Measurements from ENCODE around the gene UBQLN3.

Gene UBQLN3

DNA sequence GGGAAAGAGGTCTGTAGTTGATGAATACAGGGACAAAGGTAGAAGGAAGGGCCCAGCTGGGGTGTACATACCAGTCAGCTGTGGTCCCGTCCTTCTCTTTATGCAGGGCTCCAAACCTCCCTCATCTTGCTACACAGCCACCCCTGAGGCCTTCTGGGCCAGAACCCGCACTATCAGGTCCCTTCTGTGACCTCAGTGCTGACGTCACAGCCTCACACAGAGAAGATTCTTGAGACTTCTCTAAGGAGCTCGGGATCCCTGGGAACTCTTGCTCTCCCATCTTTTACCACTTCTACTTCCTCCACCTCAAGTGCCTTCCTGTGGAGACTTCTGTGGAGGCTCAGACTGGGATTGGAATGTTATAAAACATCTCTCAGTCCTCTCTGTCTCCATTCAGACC is at the start of gene UBQLN3:
Gene UBQLN3 (minus strand): TSS at position 155 of the 400 bp plus-strand sequence. CDS start 399 bp downstream, outside the sequence.
- DNase-seq = no peak

DNA sequence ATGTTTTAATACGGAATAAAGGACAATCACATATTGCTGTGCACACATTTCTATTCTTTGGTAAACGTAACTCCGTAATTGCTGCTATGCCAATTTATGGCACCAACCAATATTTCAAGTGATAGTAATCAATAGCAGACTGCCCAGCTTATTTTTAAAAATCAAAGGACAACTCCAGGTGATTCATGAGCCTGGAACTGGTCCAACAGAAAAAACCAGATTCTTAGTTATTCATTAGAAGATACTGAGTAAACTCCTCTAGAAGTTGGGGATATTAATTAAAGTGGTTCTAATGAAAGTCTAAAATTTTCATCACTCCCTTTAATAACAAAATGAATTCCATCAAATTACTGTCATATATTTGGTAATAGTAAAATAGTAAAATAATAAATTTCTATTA is 48.0 kb upstream of the UBQLN3 start:
- DNase-seq = no peak

DNA sequence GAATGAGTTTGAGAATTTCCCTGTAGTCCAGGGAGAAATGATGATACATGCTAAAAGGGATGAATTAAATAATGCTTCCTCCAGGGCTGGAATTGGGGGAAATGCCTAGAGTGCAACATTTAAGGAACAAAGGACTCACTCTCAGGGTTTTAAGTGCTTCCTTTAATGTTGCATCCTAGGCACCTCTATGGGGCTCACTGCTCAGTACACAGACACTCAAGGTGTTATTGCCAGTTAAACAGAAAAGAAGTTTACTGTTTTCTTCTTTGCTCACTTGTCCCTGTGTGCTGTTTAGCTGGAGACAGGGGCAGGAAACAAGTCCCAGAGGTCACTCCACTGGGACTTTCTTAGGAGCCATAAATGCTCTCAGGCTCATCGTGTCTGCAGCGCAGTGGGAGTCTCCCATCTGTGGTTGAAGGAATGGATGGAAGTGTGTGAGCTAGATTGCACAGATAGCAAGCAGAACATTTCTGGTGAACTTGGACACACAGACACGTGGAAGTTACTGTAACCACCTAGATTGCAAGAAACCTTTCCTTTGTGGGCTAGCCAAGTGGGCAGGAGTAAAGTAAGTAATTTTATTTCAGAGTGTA is 46.9 kb upstream of the UBQLN3 start:
- DNase-seq = no peak

DNA sequence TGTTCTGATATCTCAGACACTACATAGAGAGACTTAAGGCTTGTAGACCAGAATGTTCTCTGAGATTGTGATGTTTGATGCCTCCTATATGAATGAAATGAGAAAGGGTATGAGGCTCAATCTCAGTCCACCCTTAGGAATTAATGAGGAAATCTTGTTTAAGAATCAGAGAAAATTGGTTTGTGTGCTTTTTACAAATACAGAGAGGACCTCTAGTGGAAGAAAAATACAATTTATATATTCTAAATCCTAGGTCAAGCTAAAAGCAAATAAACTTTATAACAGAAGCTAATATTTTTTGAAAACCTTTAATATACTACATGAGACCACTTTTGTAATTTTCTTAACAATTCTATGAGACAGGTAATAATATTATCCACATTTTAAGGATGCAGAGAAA is 43.6 kb upstream of the UBQLN3 start:
- DNase-seq = no peak

DNA sequence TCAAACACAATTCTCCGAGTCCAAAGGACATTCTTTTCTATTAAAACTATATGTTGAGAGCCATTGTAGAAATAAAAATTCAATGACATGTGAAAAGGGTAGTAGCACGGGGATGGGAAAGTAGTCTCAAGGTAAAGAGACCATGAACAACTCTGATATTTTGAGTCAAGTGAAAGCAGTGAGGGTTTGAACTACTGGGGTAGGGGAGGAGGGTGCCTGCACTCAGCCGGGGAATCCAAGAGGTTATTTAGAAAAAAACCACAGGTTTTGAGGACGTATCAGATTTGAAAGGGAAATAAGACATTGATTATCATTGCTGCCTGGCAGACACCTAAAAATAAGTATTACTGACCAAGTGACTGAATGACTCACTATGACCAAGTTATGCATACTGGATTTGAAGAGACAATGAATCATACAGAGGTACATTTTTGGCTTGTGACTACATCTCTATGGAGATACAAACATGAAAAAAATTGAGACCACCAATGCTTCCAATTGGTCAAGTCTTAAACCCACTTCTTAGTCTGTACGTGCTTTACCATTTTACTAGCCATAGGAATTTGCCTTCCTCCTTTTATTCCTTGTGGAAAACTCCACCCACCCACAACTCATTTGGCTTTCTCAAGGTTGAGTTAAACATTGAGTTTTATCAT is 40.8 kb upstream of the UBQLN3 start:
- DNase-seq = no peak

DNA sequence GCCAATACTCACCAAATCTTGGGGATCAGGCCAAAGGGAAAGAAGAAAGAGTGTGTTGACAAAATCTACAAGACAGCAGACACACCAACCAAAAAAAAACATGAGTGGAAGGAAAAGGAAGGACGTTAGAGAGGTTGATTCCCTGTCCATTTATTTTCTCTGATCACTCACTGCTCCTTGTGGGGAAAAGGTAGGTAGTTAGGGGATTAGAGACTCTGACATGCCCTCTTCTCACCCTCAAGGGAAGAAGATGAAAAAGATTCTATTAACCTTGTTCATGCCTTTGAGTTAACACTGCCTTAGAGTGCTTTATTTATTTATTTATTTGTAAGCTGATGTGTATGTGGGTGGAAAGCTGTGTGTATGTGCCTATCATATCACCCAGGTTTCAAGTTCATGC is 38.7 kb upstream of the UBQLN3 start, which contains the start of gene OR52H1:
Gene OR52H1 (minus strand): TSS at position 101 of the 400 bp plus-strand sequence. CDS start 3,035 bp downstream, outside the sequence.
- no peak for DNase-seq

DNA sequence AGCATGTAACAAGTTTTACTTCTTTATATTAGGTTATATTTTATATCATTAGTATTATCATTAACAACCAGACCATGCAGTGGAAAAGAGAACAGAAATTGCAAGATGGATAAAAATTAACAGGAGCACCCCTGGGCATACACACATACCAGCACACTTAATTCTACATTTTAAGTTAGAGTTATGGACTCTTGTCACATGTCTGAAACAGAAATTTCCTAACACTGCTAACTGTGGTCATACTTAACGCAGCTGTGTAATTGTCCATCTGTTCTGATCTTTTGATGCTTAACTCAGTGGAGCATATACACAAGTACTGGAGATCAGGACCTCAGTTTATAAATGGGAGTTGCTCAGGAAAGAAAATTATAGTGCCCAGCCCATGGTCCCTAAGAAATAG is 38.2 kb upstream of the UBQLN3 start:
- no peak for DNase-seq

DNA sequence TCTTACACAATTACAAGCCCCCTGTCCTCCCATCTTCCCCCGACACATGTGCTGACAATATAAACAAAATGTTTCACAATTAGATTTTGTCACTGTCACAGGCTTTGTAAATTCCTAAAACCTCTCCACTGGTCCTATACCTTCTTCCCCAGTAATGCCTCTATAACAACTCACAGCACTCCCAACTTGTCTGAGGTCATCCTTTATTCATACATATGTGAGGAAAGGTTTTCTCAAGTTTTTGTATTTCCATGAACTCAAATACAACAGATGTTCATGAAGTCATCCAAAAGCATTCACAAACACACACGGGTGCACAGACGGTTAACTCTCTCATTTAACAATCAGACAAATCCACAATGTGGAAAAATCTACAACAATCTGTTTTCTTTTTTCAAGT is 36.7 kb upstream of the UBQLN3 start:
- DNase-seq = no peak

DNA sequence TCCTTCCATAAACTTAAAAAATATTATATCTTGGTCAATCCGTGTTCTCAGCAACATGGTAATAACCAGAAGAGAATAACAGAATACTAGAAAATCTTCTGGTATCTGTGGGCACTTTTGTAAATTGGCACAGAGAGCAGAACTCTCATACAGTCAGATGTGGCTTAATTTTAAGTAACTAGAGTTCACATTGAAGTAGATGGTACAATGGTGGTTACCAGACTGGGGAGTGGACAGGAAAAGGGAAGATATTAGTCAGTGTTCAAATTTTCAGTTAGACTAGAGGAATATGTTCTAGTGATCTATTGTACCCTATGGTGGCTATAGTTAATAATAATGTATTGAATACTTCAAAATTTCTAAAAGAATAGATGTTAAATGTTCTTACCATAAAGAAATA is 31.7 kb upstream of the UBQLN3 start:
- no peak for DNase-seq

DNA sequence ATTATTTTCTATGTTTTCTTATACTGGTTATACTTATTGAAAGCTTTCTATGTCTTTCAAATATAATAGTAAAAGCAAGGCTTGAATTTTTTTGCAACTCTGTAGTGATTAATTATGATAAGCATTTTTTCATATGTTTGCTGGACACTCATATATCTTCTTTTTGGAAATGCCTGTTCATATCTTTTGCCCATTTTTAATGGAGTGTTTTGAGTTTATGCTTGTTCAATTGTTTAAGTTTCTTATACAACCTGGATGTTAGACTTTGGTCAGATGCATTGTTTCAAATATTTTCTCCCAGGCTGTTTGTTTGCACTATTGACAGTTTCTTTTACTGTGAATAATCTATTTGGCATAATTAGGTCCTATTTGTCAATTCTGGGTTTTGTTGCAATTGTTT is 26.7 kb upstream of the UBQLN3 start:
- no peak for DNase-seq

DNA sequence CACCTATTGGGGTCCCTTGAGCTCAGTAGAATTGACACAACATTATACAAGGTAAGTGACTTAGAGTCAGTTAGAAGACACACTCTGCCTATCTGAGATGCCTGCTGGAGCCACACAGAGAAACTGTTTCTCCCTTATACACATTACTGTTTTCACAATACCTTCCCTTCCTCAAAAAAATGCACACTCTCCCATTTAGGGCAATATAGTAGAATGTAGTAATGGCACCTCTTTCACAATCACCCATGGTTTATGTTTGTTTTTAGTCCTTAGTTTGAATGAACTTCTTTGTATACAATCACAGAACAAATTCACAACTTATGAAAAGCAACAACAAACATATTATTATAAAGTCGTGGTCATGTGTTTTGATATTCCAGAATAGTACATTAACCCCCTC is 24.3 kb upstream of the UBQLN3 start:
- DNase-seq = no peak

DNA sequence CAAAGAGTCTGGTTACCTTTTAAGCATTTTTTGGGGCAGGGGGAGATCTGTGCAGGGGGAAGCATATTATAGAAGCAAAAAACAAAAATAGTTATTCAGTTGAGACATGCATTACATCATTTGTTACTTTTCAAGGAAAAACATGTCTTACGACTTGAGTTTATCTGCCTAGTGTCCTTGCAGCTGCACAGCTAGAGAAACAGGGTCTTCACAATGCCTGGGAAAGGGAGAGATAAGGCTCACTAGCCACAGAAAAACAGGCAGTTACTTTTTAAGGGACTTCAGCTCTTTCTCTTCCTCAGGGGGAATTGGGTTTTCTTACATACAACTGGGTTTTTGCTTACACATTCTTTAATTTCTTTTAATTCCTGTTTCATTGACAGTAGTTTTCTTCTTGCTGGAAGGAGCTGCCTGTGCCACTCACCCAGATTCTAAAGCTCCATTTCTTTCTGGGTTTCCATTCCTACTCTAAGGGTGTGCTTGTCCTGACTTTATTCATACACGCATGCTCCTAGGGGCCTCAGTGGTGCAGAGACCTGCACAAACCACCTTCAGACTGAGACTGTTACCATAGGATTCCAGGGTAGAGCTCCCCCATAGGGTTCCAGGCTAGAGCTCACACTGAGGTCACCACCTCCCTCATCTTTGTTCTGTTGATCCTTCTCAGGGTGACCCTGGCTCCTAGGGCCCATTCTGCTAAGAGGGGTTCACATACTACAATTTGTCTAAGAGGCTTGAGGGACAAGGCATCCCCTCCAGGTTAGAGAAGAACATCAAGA is 21.5 kb upstream of the UBQLN3 start:
- DNase-seq = no peak

DNA sequence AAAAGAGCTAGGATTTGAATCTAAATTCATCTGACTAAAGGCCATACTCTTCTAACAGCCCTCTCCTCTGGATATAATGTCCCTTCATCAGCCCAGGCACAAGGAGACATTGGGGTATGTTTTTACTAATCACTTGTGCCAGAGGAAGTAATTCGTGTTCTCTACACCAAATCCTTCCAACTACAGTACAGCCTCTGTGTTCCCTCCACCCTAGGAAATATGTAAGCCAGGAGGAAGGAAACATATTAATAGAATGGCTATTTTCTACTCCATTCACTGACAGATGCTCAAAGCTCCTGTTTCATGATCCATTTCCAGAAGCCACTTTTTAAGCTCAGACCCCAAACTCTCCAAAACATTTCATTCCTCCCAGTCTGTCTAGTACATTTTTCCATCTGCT is 18.7 kb upstream of the UBQLN3 start:
- no peak for DNase-seq

DNA sequence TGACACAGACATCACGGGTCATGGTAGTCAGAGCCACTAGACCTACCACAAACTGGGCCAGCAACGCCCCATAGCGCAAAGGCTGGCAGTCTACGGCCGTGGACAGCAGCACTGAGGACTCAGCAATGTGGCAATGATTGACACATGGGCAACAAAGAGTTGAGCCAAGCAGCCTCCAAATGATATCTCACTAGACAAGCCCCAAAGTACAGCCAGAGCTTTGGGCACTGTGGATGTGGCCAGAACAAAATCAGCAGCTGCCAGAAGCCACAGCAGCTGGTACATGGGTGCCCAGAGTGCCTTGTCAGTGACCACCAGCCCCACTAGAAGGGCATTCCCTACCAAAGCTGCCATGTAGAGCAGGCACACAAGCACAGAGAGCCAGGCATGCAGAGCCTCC is 18.0 kb upstream of the UBQLN3 start:
- DNase-seq = no peak

DNA sequence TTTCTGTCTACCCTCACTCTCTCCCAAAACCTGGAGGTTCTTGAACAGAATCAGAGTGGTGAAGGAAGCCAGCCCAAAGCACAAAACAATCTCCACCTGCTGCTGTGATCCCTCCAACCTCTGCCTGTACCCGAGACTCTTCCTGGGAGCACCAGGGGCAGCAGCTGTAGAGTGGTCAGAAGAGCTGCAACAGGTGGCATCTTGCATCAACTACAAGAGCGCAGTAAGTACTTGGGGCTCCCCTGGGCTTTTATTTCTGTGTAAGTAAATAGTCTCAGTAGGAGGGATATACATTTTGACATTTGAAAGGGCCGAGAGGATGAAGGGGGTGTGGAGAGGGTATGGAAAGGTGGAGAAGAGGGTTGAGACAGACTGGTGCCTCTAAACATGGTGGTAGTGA is 15.0 kb upstream of the UBQLN3 start:
- no peak for DNase-seq

DNA sequence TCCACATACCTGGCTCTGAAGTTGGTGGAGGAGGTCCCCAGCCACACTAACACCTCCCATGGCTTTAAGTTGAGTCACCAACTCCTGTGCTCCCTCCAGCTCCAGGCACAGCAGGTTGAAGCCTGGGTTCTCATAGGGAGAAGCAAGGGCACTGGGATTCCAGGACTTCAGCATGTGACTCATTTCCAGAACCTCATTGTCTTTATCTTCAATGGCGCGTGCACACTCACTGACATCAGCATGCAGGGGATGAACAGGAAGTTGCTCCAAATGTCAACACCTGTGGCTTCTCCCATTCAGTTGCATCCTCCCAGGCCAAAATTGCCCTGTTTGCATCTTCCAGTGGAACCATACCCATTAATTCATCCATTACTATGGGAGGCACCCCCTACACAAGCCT is 12.6 kb upstream of the UBQLN3 start:
- no peak for DNase-seq

DNA sequence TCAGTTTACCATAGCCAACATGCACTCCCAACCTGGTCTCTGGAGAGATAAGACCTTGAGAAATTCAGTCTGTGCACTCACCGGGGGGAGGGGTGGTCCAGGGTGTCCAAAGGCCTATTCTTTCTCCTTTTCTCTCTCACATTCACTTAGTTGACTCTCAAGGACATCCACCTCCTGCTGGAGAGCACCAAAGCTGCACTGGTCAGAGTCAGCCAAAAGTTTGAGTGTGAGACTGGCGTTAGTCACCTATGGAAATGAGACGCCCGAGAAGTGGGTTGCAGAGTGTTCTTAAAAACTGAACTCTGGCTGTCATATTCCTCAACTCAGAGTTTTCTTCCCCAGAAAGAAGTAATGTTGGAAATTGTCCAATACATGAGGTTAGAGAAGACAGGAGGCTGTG is 11.8 kb upstream of the UBQLN3 start:
- DNase-seq = no peak

DNA sequence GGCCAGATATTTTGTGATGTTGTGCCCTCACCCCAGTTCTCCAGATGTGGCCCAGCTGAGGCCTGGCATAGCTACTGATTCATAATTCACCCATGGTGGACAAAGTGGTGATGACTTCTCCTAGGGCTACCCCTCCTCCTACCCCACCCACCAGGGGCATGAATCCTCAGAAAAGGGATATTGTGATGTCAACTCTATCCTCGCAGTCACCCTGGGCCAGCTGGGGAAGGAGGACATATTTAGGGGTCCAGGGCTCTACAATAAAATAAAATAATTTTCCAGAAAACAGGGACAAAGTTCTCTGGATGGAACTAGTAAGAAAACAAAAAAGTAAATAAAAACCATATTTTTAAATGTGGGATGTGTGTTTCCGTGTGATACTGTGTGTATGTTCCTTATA is 6.8 kb upstream of the UBQLN3 start, which contains the start of gene UBQLNL:
Gene UBQLNL (minus strand): TSS at position 101 of the 400 bp plus-strand sequence. CDS start 258 bp downstream, outside the sequence.
- DNase-seq = no peak

DNA sequence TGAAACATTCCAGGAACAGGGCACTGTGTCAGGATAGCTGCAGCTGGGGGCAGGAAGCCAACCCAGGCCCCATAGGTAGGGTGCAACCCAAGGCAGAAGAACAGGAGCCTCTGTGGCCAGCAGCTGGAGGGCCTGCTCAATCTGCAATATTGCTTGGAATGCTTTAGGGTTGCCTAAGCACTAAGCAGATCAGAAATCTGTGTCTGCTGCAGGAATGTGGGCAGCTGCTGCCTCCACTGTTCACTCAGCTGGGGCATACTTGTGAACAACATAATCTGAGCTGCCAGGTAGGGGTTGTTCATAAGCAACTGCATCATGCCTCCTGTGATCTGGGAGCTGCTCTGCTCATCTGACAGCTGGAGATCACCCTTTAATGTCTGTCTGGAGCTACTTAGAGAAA is 5.1 kb upstream of the UBQLN3 start:
- DNase-seq = no peak

DNA sequence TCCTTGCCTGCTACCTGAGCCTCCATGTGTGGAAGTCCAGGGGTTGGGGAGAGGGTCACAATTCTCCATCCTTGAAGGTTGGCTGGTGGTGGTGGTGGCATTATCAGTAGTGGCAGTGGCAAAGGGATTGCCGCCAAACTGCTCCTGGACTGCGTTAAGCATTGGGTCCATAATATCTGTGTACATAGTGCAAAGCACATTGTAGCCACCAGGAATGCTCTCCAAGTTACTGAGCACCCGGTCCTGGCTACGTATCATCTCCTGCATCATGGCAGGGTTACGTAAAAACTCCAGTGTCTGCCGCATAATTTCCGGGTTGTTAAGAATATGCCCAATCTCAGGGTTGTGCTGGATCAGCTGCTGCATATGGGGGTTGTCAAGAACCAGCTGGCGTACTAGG is 1.2 kb downstream of the UBQLN3 start:
- DNase-seq = no peak

DNA sequence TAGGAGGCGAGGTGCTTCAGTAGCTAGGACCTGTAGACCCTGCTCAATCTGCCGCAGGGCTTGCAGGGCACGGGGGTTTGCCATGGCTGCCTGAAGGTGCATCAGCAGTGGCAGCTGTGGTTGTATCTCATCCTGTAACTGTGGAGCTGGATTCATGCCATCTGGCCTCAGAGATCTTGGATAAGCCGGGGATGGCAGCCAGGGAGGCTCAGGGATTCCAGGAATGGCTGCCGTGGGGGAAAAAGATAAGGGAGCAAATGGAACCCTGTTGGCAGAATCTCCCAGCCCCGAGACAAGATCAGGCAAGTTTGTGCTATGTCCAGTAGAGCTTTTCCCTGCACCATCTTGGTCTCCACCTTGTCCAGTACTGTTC is 1.8 kb downstream of the UBQLN3 start:
- DNase-seq = no peak

DNA sequence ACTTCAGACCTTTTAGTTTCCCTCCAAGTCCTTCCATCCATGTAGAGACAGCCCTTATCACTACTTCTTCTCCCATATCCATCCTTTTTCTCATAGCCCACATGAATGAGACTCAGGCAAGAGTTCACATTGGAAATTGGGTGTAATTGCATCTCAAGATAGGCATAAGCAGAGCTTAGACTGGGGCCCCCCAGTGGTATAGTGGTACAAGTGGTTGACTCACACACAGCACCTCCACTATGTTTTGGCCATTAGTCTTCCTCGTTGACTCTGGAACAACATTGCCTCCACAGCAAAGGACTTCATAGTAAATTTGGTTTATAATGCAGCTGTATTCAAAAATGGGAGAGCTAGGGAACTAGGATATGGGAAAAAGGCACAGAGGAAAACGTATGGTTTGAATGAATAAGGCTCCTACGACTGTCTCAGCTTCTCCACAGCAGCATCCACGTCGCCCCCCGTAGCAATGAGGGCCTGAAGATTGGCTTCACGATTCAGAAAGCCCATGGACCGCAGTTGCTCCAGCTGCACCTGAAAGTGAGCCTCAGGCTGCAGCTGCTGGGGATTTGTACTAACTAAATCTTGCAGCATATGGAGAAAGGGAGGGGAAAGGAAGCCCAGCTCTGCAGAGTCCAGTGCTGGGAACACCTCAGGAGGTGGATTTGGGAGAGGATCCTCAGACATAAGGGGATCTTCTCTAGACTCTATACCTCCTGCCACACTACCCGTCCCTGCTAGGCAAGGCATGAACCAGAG is 2.4 kb downstream of the UBQLN3 start:
- DNase-seq = no peak

DNA sequence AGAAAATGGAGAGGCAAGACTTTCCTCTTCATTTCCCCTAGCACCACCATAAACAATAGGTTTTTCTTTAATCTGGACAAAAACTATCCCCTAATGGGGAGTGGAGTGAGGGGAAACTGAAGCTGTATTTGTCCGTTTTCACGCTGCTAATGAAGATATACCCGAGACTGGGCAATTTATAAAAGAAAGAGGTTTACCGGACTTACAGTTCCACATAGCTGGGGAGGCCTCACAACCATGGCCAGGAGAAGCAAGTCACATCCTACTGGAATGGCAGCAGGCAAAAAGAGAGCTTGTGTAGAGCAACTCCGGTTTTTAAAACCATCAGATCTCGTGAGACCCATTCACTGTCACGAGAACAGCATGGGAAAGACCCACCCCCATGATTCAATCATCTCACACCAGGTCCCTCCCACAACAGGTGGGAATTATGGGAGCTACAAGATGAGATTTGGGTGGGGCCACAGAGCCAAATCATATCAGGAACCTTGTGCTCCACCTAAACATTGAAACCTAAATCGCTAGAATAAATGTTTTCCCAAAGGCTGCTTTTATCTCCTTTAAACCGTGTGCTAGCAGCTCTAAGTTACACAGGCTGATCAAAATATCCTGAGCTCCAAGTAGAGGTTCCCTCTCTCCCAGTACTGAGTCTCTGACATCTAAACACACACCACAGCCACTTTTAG is 4.3 kb downstream of the UBQLN3 start:
- no peak for DNase-seq
